GM18519 (cell line): ENCODE data around the gene RPS23.
A peak's percentile ranks its signal among the peaks of the same experiment; 100 is the strongest.
"Not testable (repeated sequence)": the region's sequence is repeated elsewhere in the genome, so short reads cannot be mapped to it uniquely, and the experiment has no call there.

ENCODE experiments used
- ATAC-seq: cut with Tn5 transposase; IDR thresholded peaks from one replicate; pipeline ENCODE4 v1.9.1; 2021; ENCODE audit warnings: mild to moderate bottlenecking, moderate library complexity; ENCODE audit not compliant: unreplicated experiment, low FRiP score

RPS23 gene

DNA sequence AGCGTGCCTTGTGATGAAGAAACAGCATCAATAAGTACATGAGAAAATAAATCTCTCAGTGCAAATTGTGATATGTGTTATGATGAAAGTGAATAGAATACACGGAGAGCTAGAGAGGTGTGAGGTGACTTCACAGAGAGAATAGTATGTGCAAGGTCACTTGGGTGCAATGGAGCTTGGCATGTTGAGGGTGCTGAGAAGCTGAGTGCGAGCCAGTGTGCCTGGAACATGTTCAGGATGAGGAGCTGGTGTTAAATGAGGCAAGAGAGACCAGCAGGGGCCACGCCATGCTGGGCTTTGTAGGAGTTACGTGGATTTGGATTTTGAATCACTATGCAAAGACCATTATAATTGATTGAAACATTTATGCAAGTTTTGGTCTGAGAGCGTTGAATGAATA, 12.8 kb upstream of the RPS23 start:
- ATAC-seq, result no peak

DNA sequence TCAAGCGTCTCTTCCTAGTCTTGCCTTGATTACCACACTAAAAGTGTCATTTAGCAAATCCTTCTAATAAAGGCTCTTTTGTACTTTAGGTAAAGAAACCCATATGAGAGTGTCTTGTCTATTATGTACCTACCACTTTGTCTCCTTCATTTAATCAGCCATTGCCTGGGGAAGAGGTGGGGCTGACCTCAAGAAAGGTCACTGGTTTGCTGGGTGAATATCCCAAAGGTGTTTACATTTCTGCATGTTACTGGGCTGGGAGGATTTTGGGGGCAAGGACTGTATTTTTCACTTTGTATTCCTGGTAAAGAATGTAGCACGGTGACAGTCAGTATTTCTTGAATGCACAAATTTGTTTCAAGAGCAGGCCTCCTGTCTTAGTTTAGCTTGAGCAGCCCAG, 11.9 kb upstream of the RPS23 start:
- no peak for ATAC-seq

DNA sequence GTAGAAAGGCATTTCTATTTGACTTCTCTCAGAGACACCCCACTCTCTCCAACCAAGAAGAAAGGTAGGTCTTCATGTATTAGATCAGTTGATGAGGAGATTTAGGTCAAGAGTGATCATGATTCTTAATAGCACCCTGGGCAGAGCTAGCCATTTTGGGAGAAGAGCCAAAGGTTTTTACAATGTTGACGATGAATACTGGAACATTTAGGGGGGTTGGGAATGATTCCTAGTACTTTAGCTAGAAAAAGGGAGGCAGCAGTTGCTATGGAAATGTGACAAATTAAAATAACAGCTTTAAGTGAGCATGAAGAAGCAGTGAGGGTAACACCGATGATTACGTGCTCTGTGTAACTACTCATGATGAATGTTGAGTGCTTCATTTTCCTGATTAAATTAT, 9.5 kb upstream of the RPS23 start:
- no peak for ATAC-seq

DNA sequence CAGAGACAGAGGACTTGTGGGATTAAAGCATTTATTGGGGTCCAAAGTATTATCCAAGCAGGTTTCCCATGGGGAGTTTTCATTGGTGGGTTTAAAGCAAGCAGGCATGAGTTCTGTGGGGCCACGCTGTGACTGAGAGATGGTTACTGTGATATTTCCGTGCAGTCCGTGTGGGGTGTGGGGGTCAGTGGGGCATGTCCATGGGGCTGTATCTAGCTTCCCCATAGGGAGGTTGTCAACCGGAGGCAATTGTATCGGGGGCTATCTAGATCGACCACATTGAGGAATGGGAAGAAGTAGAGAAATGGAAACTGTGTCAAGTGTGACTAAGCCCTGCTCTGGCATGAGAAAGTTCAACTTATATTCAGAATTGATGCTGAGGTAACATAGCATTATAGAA, 7.1 kb upstream of the RPS23 start:
- ATAC-seq, result no peak

DNA sequence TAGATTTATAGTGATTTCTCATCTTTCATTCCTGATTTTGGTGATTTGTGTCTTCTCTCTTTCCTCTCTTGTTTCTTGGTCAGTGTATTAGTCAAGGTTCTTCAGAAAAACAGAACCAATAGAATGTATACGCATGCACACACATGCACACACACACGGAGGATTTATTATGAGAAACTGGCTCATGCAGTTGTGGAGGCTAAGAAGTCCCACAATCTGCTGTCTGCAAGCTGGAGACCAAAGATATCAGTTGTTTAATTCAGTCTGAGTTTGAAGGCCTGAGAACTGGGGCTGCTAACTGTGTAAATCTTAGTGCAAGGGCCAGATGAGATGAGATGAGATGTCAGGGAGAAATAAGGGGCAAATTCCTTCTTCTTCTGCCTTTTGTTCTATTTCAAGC, 5.7 kb upstream of the RPS23 start:
- ATAC-seq, result no peak

DNA sequence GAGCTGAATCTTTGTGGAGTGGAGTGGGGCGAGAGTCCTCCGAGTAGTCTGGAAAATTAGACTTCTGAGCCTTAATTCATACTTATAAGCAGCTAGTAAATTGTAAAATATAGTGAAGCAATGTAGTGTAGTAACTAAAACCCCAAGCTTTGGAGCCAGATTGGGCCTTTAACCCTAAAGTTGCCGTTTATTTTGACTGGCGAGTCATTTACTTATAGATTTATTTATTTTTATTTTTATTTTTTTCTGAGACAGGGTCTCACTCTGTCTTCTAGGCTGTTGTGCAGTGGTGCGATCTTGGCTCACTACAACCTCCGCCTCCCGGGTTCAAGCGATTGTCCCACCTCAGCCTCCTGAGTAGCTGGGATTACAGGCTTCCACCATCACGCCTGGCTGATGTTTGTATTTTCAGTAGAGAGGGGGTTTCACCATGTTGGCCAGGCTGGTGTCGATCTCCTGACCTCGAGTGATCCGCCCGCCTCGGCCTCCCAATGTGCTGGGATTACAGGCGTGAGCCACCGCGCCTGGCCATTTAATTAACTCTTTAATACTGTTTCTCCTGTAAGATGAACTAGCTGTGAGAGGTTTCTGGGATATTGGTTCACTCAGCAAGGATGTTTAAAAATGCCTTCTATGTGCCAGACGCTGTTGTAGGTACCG, 687 bp upstream of the RPS23 start:
- no peak for ATAC-seq

DNA sequence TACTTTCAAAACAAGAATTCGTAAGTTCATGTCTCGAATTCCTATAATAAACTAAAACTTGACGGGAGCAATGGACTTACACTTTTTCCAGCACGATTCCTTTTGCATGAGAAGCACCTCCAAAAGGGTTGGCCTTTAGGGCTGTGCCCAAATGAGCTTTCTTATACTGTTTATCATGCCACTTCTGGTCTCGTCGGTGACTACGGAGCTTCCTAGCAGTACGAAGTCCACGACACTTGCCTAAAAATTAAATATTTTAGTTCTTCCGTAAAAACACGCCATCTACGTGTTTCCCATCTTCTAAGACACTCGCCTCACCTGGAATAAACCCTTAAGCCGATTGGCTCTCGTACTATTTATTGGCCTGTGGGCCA, 554 bp downstream of the RPS23 start:
- no peak for ATAC-seq

DNA sequence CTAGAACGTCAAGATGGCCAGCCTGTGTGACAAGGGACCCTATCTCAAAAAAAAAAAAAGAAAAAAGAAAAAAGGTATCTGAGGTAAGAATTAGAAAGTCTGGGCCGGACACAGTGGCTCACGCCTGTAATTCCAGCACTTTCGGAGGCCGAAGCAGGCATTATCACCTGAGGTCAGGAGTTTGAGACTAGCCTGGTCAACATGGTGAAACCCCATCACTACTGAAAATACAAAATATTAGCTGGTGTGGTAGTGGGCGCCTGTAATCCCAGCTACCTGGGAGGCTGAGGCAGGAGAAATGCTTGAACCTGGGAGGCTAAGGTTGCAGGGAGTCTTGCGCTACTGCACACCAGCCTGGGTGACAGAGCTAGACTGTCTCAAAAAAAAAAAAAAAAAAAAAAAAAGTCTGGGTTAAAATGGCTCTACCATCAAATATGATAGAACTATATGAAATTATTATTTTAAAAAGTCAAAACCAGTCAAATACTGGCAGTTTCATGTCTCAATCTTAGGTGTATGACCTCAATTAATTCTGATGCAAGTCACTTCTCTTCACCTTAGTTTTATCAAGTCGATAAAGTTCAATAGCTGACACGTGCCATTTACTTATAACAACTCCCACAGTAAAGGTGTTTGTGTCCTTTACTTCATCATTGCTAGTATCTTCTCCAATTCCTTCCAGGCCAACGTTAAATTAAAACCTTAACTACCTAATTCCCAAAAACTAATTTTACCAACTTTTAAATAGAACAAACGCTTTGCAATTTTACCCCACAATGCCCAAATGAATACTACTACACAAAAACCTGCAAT, 1.1 kb downstream of the RPS23 start:
- ATAC-seq, result no peak

DNA sequence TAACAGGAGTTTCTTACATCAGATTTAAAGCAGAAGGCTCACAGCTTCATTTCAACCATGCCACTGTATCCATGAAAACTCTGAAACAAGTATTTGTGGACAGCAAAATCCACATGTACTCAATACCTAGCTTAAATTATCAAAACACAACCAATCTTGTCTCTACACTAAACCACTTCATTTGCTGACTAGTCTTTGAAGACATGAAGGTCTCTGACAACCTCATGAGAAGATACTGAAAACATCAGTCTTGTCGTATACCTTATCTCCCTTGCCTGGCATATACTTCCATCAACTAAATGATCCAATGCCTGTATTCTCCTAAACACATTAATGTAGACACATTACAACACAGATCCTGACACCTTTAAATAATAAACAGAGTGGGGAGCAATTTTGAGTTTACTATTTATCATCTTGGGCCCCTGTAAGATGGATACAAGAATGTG, 2.9 kb downstream of the RPS23 start:
- ATAC-seq, result no peak

DNA sequence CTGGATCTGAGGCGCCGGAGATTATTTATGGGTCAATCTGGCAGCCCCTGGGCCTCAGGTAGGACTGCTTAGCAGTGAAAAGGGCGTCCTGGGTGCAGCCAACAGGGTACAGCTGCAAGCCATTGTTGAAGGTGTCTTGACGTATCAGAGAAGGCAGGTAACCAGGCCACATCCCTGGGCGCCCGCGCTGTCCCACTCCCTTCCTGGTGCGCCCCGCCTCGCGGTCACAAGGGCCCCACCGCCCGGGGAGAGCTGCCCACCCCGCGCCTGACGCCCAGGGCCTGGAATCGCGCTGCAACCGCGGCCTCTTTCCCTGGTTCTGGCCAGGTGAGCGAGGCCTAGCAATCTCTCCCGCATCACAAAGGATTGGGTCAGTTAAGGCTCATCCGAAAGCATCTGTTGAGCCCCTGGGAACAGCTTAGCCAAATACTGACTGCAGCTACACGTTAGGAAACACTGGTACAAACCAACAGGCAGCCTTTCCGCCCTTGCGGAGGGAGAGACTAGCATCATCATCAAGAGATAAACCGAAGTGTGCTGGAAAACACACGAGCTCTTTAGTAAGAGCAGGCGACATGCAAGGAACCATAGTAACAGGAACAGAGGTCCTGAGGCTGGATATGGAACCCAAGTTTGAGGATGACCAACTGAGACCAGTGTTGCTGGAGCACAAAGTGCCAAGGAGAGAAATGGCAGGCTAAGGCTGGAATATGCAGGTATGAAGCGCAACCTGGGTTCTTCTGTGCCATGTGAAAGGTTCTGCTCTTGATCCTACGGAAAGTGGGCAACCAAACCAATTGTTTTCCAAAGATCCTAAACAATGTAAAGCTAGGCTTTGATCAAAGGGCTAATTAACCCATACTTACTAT, 3.6 kb downstream of the RPS23 start:
- no peak for ATAC-seq

DNA sequence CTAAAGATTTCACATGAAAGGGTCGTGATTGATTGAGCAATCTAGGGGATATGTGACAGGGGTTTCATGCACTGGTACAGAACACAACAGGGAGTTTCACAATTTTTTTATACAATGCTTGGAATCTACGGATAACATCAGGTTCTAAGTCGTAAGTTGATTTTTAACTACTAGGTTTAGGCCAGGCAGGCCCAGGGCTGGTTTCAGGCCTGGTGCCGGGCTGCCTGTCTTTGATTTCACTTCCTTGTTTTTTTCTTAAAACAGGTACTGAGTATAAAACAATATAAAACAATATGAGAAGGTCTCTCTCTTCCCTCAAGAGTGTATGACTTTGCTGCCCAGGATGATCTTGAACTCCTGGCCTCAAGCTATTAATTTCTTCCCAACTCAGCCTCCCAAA, 4.7 kb downstream of the RPS23 start:
- ATAC-seq, result not testable (repeated sequence)

DNA sequence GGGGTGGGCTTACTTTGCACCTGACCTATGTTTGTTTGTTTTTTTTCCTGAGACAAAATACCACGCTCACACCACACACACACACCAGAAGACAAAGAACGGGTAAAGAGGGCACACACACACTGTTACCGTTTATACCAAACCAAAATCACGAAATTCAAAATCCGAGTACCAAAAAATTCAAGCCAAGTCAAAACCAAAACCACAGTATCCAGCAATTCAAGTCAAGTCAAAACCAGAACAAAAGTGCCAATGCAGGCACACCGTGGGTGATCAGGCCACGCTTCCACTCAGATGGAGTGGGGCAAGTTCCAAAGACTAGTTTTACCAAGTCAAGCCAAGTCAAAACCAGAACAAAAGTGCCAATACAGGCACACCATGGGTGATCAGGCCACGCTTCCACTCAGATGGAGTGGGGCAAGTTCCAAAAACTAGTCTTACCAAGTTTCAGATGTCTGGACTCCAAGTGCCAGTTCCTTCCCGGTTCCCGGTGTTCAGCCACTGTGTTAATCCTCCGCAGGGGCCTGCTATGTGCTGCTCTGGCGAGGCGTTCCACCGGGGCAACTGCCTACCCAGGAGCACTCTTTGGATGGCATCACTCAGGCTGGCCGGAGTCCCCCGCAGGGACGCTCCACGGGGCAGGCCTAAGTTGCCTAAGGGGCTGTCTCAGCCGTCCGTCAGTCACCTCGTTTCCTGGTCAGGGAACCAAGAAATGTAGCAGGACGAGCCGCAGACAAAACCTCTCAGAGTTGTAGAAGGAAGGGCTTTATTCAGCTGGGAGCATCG, 5.4 kb downstream of the RPS23 start:
- not testable (repeated sequence) for ATAC-seq

DNA sequence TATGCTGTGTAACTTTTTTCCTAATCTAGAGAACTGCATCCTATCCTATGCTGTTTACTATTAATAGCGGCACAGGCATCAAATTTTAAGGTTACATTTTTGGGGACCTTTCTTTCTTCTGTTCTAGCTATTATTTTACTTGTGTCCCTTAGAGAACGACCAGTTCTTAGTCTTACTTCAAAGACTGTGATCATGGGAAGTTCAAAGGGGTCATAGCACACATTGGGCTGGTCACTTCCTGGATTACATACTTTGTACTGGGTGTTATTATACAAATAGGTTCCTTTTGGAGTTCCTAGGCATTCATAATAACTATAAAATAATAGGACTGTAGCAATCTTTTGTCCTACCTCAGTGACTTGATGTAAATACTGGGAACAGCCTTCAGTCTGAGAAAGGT, 8.8 kb downstream of the RPS23 start:
- not testable (repeated sequence) for ATAC-seq

DNA sequence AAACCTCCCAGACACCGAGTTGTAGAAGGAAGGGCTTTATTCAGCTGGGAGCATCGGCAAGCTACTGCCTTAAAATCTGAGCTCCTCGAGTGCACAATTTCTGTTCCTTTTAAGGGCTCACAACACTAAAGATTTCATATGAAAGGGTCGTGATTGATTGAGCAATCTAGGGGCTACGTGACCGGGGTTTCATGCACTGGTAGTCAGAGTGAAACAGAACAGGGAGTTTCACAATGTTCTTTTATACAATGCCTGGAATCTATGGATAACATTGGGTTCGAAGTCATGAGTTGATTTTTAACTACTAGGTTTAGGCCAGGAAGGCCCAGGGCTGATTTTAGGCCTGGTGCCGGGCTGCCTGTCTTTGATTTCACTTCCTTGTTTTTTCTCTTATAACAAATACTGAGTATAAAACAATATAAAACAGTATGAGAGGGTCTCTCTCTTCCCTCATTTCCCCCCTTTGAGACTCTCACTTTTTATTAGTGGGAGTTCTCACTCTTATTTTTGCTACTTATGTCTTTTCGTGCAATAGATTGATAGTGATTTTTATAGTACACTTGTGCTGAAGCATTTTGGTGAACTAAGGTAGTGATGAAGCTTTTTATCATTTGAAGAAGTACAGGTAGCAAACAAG, 10.7 kb downstream of the RPS23 start:
- ATAC-seq, result not testable (repeated sequence)

DNA sequence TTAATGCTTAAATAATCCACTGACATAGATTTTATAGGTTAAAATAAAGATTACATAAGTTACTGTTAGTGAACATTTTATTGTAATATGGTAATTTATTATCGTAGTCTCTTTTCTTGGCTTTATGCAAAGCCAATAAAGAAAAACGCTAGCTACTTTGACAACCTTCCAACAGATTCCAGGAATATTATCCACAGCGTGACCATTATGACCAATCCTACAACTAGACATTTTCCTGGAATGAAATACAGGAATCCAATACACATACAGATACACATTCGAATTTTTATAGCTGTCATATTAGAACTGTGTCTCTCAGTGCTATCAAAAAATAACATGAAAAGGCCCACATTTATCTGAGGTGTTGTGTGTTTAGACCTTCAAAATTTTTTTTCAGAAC, 13.1 kb downstream of the RPS23 start:
- no peak for ATAC-seq

DNA sequence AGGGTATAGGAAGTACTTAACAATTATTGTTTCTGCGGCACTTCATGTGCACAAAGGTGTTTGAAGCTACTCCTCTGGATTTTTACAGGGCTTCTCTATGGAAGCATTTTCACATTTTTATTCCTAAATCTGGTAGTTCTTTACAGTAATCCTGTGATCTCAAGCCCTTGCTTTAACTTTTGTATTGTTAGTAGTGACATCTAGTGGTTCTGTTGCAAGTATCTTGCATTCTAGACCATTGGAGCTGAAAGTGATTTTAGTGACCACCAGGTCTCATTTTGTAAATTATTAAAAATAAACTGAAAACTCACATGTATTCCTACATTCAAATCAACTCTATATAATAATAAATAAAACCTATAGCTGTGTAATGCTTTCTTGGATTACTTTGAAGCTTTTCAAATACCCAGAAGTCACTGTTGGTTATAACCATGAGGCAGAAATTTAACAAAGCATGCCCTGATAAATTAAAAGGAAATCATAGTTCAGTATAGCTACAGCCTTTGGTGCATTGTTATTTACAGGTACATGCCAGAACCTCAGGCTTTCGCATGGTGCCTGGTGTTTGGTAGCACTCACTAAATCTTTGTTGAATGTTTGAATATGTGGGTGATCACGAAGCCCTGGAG, 18.9 kb downstream of the RPS23 start:
- ATAC-seq, result peak; percentile 47

DNA sequence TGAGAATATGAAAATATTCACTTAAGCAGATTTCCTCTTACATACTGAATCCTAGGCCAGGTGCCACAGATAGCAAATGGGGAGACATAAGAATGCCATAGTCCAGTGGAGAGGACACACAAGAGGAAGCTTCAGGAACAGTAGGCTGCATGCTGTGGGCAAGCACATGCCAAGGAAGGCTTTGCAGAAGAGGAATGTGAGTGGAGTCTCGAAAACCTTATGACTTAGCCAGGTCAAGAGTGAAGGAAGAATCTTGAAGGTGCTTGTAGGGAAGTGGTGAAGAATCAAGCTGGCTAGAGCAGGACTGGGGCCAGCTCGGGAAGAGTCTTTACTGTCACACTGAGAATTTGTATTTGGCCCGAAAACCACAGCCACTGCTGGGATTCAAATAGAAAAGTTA, 20.4 kb downstream of the RPS23 start:
- no peak for ATAC-seq

DNA sequence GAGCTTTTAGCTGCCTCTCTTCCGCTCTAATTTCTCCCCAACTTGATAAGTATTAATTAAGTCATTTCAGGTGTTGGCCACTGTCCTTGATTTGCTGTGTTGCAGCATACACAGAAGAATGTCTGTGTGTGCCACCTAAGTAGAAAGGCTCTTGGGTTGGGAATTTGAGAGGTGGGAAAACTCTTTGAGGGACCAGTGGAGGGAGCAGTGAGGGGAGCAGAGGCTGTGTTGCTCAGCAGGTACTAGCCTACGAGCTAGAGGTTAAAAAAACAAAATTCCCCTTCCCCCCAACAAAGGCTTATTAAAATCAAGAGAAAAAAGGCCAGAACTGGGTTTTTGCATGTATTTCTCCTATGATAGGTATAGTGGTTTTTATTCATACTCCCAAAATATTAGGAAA, 20.9 kb downstream of the RPS23 start:
- no peak for ATAC-seq

DNA sequence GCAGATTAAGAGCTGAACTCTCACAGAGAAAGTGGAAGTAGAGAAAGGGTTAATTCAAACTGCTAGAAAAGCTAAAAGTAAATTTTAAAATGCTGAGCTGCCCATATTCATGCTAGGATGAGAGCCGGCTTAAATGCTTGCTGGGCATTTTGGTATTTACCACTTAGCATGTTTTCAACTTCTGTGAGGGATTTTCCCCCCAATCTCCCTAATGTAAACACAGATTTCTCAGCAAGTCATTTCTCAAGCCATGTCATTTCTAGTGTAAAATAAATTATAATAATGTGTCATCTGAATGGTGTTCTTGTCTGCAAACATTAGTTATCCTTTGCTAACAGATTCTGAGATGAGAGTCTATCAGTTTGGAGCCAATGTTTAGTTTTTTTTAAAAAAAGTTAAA, 22.3 kb downstream of the RPS23 start:
- no peak for ATAC-seq

DNA sequence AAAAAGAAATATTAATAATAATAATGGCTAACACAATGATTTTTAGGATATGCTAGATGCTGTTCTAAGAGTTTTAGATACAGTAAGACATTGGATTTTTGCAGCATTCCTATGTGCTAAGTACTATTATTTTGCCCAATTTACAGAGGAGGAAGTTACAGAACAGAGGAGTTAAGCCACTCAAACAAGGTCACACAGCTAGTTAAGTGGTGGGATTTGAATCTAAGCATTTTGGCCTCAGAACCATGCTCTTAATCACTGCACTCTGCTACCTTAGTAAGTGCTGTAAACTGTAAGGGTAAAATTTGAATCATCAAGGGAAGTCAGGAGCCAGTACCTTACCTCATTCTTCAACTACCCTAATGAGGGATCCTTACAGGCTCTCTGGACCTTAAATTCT, 25.4 kb downstream of the RPS23 start:
- ATAC-seq, result no peak
